ENCODE results near the gene SLC39A2.

- TF ChIP-seq L3MBTL2 (conservative IDR thresholded peaks at IDR 0.05) (no peak), ARNT (IDR thresholded peaks at IDR 0.05) (no peak), FOXA1 (IDR thresholded peaks at IDR 0.05) (no peak), SUZ12 (IDR thresholded peaks at IDR 0.05) (no peak), ELF4 (IDR thresholded peaks at IDR 0.05) (no peak), SP1 (IDR thresholded peaks at IDR 0.05) (no peak), FOXM1 (IDR thresholded peaks at IDR 0.05; ENCODE audit: borderline replicate concordance) (no peak), NFRKB (IDR thresholded peaks at IDR 0.05) (no peak), LEF1 (IDR thresholded peaks at IDR 0.05; ENCODE audit: borderline replicate concordance) (no peak), TARDBP (IDR thresholded peaks at IDR 0.05) (no peak), ZNF384 (IDR thresholded peaks at IDR 0.05) (no peak)
Measured at GRCh38 chr14:21038441-21039422, 39.6 kb downstream of the SLC39A2 start.
